ENCODE results near the gene BLOC1S1.

DNA sequence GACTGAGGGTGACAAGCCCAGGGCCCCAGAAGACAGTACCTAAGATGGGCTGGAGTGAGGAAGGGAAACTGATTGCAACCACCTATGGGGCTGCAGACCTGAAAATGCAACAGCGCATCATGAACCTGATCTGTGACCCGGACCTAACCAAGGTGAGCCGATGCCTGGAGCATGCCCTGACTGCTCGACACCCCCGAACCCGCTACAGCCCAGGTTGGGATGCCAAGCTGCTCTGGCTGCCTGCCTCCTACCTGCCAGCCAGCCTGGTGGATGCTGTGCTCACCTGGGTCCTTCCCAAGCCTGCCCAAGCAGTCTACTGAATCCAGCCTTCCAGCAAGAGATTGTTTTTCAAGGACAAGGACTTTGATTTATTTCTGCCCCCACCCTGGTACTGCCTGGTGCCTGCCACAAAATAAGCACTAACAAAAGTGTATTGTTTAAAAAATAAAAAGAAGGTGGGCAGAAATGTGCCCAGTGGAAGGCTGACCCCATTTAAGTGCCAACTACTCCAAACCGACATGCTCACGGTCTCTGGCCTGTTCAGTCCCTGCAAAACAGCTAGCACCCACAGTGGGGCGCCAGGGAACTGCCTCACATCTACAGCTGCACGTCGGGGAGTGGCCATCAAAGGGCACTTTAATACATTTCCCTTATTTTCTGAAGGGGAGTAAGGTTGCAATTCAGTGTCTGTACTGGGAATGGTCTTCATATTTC, 8.5 kb downstream of the BLOC1S1 start:
- TF ChIP-seq, protein P1, sequence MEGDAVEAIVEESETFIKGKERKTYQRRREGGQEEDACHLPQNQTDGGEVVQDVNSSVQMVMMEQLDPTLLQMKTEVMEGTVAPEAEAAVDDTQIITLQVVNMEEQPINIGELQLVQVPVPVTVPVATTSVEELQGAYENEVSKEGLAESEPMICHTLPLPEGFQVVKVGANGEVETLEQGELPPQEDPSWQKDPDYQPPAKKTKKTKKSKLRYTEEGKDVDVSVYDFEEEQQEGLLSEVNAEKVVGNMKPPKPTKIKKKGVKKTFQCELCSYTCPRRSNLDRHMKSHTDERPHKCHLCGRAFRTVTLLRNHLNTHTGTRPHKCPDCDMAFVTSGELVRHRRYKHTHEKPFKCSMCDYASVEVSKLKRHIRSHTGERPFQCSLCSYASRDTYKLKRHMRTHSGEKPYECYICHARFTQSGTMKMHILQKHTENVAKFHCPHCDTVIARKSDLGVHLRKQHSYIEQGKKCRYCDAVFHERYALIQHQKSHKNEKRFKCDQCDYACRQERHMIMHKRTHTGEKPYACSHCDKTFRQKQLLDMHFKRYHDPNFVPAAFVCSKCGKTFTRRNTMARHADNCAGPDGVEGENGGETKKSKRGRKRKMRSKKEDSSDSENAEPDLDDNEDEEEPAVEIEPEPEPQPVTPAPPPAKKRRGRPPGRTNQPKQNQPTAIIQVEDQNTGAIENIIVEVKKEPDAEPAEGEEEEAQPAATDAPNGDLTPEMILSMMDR (IDR thresholded peaks at IDR 0.05; ENCODE audit: borderline replicate concordance, extremely low read depth, low read length, poor library complexity, severe bottlenecking), result peak; percentile 77
- no peak for TF ChIP-seq EZH2 (IDR thresholded peaks at IDR 0.05; ENCODE audit: borderline replicate concordance, low read depth, low read length, severe bottlenecking)

Measured in DND-41 (cell line).